Measurements from ENCODE around the gene TACSTD2.
"Not testable (repeated sequence)": the region's sequence is repeated elsewhere in the genome, so short reads cannot be mapped to it uniquely, and the experiment has no call there.

Gene TACSTD2, protein sequence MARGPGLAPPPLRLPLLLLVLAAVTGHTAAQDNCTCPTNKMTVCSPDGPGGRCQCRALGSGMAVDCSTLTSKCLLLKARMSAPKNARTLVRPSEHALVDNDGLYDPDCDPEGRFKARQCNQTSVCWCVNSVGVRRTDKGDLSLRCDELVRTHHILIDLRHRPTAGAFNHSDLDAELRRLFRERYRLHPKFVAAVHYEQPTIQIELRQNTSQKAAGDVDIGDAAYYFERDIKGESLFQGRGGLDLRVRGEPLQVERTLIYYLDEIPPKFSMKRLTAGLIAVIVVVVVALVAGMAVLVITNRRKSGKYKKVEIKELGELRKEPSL

DNA sequence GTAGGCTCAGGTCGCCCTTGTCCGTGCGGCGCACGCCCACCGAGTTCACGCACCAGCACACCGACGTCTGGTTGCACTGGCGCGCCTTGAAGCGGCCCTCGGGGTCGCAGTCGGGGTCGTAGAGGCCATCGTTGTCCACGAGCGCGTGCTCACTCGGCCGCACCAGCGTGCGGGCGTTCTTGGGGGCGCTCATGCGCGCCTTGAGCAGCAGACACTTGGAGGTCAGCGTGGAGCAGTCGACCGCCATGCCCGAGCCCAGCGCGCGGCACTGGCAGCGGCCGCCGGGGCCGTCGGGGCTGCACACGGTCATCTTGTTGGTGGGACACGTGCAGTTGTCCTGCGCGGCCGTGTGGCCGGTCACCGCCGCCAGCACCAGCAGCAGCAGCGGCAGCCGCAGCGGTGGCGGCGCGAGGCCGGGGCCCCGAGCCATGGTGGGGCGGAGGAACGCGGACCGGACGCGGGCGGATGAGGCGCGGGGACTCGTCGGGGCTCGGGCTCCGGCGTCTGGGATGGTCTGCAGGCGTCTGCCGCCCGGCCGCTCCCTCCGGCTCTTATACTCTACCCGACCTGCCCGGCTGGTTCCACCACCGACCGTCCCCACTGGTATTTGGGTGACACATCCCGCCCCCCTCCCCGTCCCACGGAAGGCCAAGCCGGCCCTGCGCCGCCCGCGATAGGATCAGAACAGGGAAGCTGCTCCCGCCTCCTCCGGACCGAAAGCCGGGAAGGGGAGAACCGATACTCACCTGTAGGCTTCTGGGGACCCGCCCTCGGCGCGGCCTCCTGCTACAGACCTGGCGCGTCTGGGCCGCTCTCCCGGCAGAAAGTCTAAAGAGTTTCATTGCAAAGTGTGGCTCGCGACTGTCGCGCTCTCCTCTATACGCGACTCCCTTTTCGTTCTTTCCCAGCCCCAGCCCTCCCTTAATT, at the start of gene TACSTD2:
Gene TACSTD2, minus strand, starts transcription at position 526 of the 927 bp plus-strand sequence. Its CDS starts 96 bp downstream, at position 430.
- DNase-seq: no peak

DNA sequence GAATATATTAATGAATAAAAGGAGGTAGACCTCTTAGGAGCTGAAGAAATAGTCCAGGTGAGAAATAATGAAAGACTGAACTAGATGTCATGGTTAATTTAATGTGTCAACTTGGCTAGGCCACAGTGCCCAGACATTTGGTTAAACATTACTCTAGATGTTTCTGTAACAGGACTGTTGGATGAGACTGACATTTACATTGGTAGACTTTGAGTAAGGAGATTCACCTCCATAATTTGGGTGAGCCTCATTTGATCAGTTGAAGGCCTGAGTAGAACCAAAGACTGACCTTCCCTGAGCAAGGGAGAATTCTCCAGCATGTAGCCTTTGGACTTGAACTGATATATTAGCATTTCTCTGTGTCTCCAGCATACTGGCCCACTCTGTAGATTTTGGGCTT, 49.2 kb upstream of the TACSTD2 start:
- DNase-seq: no peak

DNA sequence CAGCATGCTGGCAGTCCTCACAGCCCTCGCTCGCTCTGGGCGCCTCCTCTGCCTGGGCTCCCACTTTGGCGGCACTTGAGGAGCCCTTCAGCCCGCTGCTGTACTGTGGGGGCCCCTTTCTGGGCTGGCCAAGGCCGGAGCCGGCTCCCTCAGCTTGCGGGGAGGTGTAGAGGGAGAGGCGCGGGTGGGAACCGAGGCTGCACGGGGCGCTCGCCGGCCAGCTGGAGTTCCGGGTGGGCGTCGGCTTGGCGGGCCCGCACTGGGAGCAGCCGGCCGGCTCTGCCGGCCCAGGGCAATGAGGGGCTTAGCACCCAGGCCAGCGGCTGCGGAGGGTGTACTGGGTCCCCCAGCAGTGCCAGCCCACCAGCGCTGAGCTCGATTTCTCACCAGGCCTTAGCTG, 46.2 kb upstream of the TACSTD2 start:
- DNase-seq: not testable (repeated sequence)

DNA sequence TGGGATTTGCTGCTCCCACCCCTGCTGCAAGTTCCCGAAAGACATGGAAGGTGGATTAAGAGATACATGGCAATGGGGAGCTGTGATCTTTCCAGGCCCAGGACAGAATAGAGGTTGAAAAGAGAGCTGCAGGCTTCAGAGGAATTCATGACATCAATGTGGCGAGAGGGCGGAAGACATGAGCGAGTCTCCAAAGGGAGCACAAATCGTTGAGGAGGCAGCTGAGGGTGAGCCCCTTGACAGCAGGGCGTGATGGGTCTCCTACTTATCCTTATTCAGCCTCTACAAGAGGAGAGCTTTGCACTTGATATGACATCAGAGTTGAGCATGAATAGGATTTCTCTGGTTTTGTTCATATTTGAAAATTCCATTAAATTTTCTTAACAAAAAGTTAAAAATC, 45.5 kb upstream of the TACSTD2 start:
- DNase-seq: no peak

DNA sequence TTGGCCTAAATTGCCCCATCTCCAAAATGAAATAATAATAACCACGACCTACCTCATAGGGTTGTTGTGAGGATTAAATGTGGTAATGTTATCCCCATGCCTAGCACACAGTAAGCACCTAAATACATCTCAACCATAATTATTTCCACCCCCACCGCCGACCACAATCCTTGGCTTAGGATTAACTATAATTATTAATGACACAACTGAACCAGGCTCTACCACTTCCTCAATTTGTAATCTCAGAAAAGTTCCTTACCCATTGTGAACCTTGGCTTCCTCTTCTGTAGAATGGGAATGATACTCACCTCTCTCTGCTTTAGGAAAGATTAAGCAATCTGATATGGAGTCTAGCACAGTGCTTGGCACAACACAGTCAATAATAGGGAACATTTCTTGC, 44.3 kb upstream of the TACSTD2 start:
- no peak for DNase-seq

DNA sequence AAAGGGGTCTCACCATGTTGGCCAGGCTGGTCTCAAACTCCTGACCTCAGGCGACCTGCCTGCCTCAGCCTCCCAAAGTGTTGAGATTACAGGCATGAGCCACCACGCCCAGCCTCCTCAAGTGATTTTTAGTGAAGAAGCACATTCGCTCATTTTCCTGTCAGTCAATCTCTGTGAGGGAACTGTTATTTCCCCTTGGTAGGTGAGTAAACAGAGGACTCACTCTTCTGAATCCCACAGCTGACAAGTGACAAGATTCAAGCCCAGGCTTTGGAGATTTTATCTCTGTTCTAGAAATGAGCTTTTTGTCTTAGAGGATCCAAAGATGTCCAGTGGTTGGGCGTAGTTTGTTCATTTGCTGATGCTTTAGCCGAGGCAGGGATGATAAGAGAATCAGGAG, 43.9 kb upstream of the TACSTD2 start:
- no peak for DNase-seq

DNA sequence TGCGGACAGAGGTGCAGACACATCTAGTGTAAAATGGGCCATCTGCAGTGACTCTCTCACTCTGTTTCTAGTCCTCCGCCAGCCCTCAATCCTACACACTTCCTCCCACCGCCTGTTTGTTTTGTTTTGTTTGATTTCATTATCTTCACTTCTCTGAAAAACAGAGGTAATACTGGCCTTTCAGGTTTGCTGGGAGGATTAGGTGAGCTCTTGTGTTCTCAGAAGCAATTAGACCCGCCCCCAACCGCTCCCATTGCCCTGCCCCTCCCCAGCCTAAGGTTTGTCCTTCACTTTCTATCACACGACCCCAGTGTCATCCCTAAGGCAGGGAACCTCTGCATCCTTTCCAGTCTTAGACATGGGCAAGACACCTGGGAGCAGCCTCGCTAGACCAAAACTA, 43.2 kb upstream of the TACSTD2 start:
- no peak for DNase-seq

DNA sequence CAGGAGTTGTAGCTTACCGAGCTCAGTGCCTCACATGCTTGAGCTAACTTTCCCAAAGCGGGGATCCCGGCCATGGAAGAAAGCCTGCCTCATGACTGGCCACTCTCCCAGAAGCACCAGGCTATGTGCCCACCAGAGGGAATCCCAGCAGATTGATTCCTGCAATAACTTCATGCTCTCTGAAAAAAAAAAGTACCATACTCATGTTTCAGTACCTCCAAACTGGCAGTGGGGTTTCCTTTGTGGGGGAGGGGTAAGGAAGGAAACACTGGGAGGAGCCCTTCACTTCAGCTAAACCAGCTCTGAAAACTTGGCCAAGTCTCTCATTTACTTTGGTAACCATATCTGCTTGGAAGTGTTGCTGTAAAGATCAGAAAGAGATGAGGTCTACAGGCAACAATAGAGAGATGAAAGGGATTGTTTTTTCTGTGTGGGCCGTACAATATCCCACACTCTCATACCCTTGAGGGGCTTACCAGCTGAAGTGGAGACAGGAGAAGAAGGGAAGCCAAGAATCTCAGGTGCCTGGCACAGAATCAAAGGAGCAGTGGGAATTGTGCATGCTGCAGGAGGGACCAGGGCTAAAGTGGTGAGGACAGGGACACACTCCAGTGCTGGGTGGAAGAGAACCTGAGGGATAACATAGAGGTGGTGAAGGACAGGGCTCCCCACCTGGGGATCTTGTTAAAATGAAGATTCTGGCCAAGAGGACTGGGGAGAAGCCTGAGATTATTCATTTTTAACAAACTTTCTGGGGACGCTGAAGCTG, 42.4 kb upstream of the TACSTD2 start:
- DNase-seq: no peak

DNA sequence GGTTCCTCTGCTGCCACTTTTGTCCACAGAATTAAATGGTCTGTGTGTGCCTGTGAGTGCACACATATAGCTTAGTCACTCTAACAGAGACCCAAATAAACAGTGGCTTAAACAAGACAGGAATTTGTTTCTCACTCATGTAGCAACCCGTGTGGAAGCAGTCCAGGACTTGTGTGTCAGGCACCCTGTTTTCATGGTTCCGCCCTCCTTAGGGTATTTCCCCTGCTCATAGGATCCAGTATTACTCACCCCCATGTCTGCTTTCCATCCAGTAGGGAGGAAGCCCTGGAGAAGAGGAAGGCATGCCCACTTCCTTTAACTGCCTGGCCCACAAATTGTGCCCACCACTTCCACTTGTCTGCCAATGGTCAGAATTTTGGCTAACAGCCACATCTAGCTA, 41.3 kb upstream of the TACSTD2 start:
- no peak for DNase-seq

DNA sequence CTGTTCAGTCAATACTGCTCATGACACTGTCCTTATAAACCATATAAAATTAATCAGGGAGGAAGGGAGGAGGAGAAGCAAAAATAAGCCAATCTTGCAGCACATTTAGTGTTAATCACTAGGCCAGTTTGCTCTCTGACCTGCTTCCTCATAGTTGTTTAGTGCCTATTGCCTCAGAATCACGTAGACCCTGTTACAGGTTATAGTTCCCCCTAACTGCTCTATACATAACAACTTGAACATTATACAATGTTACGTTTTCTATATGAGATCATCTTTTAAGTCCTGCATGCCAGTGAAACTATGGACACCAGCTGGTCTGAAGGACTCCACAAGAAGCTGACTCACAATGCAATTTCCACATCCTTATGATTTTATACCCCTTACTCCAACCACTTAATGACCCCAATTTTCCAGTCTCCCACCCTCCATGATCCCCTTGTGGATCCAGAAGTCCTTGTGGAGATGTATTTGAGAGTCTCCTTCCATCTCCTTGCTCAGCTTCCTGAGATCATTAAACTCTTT, 34.9 kb upstream of the TACSTD2 start:
- DNase-seq: no peak

DNA sequence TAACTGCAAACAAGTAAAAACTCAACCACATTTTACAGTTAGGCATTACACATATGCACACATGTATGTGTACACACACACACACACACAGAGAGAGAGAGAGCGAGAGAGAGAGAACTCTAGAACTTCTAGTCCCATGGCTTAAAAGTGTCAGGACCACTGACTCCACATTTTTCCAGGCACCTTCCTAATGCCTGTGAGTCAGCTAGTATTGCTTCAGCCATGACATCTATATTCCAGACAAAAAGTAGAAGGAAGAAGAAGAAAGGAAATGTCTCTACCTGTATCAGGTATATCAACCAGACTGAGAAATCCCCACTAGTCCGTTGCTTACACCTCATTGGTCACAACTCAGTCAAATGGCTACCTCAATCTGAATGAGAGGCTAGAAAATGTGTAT, 31.9 kb upstream of the TACSTD2 start:
- no peak for DNase-seq

DNA sequence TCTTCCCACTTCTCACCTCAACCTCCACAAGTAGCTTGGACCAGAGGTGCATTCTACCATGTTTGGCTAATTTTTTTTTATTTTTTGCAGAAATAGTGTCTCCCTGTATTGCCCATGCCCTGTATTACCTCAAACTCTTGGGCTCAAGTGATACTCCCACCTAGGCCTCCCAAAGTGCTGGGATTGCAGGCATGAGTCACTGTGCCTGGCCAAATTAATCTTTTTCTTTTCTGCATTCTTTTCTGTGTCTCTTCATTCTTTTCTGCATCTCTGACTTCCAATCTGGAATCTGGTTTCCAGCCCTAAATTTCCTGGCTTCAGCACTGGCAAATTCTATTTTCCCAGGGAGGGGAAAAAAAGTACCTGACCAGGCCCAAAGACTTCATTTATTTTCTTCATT, 31.2 kb upstream of the TACSTD2 start:
- no peak for DNase-seq

DNA sequence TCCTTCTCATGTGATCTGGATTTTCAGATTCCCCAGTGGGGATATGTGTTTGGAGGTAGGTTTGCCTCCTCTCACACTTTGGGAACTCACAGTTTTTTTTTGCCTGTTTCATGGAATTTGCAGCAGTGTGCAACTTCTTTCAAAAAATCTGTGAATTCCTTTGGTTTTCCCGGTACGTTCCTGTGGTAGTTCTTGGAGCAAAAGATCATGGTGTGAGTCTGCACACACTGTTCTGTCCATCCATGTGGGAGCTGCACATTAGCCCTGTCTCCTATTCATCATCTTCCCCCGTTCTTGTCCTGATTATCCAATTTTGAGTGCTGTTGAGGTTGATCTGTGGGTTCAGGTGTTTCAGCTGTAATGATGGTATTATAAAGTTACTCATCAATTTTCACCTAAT, 30.3 kb upstream of the TACSTD2 start:
- DNase-seq: no peak

DNA sequence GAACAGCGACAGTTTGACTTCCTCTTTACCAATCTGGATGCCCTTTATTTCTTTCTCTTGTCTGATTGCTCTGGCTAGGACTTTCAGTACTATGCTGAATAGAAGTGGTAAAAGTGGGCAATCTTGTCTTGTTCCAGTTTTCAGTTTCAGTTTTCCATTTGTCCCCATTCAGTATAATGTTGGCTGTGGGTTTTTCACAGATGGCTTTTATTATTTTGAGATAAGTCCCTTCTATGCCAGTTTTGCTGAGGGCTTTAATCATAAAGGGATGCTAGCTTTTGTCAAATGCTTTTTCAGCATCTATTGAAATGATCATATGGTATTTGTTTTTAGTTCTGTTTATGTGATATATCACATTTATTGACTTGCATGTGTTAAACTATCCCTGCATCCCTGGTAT, 24.9 kb upstream of the TACSTD2 start:
- DNase-seq: not testable (repeated sequence)

DNA sequence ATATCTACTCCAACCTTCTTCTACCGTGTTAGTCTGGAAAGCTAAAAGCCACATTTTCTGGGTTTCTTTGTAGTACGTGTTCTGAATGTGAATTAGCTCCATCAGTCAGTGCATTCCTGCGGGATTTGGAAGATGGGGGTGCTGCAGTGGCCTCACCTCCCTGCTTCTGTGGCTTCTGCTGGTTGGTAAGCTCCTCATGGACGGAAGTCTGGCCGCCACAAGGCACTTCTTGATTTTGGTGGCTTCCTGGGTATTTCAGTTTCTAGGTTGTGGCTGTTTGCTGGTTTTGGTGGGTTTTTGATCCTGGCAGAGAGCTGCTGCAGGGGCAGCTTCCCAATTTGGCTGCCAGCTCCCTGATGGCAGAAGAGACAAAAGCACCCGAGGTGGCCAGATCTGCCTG, 20.9 kb upstream of the TACSTD2 start:
- DNase-seq: no peak

DNA sequence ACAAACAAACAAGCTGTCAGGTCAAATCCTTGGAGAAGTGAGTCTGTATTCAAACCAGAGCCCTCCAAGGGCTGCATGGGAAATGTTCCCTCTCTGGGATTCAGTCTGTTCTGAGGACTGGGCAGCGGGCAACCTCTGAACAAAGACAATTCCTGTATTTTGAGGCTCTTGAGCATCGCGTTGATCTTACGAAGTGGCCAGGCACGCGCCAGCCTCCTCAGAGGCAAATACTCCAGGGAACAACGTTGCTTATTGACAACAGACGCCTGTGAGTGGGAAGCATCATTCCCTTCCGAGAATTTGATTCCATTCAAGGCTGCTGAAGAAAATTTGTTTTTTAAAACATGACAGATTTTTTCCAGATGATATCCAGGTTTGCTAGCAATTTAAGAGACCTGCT, 20.0 kb upstream of the TACSTD2 start:
- DNase-seq: no peak

DNA sequence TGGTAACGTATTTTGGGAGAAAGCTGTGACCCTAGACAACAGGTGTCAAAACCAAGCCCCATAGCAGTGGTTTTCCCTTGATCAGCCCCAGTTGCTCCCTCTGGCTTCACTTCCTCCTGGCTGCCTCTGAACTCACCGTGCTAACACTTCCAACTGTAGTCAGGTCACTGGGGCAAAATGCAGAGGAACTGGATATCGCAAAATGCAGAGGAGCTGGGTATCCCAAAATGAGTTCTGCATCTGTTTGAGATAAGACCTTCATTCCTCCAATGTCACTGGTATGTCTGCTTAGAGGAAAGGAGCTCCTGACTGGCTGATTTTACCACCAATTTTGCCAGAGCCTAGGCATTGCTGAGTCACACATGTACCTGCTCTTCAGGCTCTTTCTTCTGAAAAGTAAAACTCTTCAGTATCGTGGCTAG, 19.6 kb upstream of the TACSTD2 start:
- DNase-seq: no peak

DNA sequence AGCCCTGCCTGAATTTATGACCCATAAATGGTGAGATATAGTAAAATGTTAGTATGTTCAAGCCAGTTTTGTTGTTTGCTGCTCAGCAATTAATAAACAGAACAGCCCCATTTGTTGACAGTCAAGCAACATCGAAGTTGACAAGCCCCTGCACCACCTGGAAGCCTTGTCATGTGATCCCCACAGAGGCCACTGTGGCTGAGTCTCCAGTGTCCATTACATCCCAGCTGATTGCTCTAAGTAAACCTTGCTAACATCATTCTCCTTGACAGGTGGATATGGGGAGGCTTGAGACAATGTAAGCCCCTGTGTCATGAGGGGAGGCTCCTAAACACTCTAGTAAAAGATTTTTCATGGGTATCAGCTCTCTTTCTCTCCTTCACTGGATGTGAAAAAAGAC, 17.5 kb upstream of the TACSTD2 start:
- DNase-seq: no peak

DNA sequence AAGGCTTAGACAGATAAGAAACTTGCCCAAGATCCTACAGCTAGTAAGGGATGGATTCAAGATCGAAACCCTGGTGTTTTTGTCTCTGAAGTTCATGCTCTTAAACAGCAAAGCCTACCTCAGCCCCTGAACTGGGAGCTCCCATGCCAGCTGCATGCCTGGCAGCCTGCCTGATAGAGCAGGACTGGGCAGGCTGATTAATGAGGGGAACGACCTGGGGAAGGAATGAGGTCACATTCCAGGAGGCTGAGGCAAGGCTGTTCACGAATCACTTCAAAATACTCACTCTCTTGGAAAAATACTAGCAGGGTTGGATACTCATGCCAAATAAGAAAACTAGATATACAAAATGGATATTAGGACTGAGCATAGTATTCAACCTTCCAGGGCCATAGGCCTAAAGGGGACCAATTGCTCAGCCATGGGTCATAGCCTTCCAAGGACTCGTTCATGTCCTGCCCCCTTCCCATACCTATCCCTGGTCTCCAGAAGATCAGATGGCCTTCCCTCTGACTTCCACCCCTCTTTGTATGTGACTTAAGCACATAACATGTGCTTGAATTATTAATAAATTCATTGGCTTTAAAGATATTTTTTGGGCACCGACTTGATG, 15.6 kb upstream of the TACSTD2 start:
- no peak for DNase-seq

DNA sequence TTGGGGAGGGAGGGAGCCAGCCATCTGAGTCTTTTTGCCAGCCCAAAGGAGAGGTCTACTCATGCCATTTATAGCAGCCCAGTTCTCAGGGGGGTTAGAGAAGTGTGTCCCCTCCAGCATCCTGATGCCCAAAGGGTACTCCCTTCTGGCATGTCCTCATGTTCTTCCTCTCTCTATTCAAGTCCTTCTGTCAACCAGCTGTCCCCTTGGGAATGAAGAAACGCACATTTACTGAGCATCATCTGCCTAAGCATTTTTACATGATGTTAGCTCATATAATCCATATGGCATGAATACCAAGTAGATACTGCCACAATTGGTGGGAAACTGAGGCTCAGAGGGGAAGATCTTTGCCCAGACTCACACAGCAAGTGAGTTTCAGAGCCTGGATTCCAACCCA, 14.8 kb upstream of the TACSTD2 start:
- no peak for DNase-seq

DNA sequence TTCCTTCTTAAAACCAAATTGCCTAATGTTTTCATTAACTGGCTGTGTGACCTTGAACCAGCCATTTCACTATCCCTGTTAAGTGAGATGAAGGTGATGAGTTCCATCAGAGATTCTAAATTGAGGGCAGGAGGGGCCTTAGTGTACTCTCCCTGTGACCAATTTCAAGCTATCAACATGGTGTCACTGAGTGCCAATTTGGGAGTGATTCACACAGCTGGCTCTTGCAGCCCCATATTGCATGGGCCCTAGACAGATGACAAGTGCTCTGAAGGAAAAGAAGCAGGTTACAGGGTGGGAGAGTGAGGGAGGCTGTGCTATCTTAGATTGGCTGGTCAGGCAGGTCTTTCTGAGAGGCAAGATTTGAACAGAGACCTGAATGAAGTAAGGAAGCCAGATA, 13.0 kb upstream of the TACSTD2 start:
- DNase-seq: no peak

DNA sequence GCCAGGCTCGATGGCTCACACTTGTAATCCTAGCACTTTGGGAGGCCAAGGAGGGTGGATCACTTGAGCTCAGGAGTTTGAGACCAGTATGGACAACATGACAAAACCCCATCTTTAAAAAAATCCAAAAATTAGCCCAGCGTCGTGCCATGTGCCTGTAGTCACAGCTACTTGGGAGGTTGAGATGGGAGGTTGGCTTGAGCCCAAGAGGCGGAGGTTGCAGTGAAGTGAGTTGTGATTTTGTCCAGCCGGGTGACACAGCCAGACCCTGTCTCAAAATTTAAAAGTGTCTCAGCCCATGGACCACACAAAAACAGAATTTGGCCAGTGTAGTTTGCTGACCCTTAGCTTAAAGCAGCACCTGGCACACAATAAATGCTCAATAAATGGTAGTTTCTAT, 11.3 kb upstream of the TACSTD2 start:
- no peak for DNase-seq

DNA sequence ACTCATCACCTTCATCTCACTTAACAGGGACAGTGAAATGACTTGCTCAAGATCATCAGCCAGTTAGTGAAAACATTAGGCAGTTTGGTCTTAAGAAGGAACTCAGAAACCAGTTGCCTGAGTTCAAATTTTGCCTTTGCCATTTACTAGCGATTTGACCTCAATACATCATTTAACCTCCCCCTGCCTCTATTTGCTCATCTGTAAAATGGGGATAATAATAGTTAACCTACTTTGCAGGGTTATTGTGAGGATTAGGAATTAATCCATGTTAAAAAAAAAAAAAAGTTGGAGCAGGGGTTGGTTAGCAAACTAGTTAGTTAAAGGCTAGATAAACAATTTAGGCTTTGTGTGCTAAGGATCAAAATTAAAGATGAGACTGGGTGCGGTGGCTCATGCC, 10.6 kb upstream of the TACSTD2 start:
- no peak for DNase-seq

All from CD4-positive, alpha-beta T cell treated with Interleukin-17A for 4 hours (primary cell).